ENCODE data around the gene CDHR3.
"Not testable (repeated sequence)": the region's sequence is repeated elsewhere in the genome, so short reads cannot be mapped to it uniquely, and the experiment has no call there.

The CDHR3 gene

GRCh38 chr7:105963038-105963667 is at the start of gene CDHR3:
CDHR3 (plus strand) TSS chr7:105963264; CDS start chr7:105963319, 55 bp downstream.
- no peak for DNase-seq

GRCh38 chr7:105913947-105914346 is 49.1 kb upstream of the CDHR3 start:
- DNase-seq, result no peak

- no peak for DNase-seq
Measured at GRCh38 chr7:105916603-105917002, 46.5 kb upstream of the CDHR3 start.

- no peak for DNase-seq
Measured at GRCh38 chr7:105917659-105918058, 45.4 kb upstream of the CDHR3 start.

GRCh38 chr7:105920766-105921165 is 42.3 kb upstream of the CDHR3 start:
- no peak for DNase-seq

- no peak for DNase-seq
Measured at GRCh38 chr7:105924945-105925344, 38.1 kb upstream of the CDHR3 start.

- no peak for DNase-seq
Measured at GRCh38 chr7:105926131-105926530, 36.9 kb upstream of the CDHR3 start.

GRCh38 chr7:105931179-105931578 is 31.9 kb upstream of the CDHR3 start:
- DNase-seq, result no peak

GRCh38 chr7:105932835-105933477 is 30.1 kb upstream of the CDHR3 start:
- DNase-seq, result no peak

- no peak for DNase-seq
Measured at GRCh38 chr7:105934572-105935185, 28.4 kb upstream of the CDHR3 start.

- no peak for DNase-seq
Measured at GRCh38 chr7:105935250-105935649, 27.8 kb upstream of the CDHR3 start.

- DNase-seq, result no peak
Measured at GRCh38 chr7:105937411-105937810, 25.7 kb upstream of the CDHR3 start.

GRCh38 chr7:105940109-105940508 is 23.0 kb upstream of the CDHR3 start:
- no peak for DNase-seq

GRCh38 chr7:105941596-105941995 is 21.5 kb upstream of the CDHR3 start:
- DNase-seq, result no peak

GRCh38 chr7:105943486-105943885 is 19.6 kb upstream of the CDHR3 start:
- DNase-seq, result no peak

GRCh38 chr7:105945848-105946247 is 17.2 kb upstream of the CDHR3 start:
- no peak for DNase-seq

GRCh38 chr7:105951597-105951996 is 11.5 kb upstream of the CDHR3 start:
- no peak for DNase-seq

GRCh38 chr7:105952917-105953595 is 10.0 kb upstream of the CDHR3 start:
- no peak for DNase-seq

- no peak for DNase-seq
Measured at GRCh38 chr7:105954711-105955110, 8.4 kb upstream of the CDHR3 start.

GRCh38 chr7:105955651-105956466 is 7.2 kb upstream of the CDHR3 start:
- DNase-seq, result not testable (repeated sequence)

GRCh38 chr7:105958012-105958411 is 5.1 kb upstream of the CDHR3 start:
- DNase-seq, result no peak

- DNase-seq, result no peak
Measured at GRCh38 chr7:105962353-105962752, 711 bp upstream of the CDHR3 start.

GRCh38 chr7:105971845-105972244 is 8.8 kb downstream of the CDHR3 start:
- no peak for DNase-seq
